Hepatocyte (in vitro differentiated cells): ENCODE results near the gene FAM156B.
"Not testable (repeated sequence)": the region's sequence is repeated elsewhere in the genome, so short reads cannot be mapped to it uniquely, and the experiment has no call there.

ENCODE experiments used
- CTCF ChIP-seq: fragments of 200-600 bp; sonication (generic); IDR thresholded peaks from 2 replicates; pipeline ENCODE4 v1.5.1; 2016; ENCODE audit warnings: antibody characterized with exemption, mild to moderate bottlenecking; ENCODE audit not compliant: poor library complexity
- EZH2 ChIP-seq: fragments of 200-600 bp; sonication (generic); IDR thresholded peaks from 2 replicates; pipeline ENCODE4 v1.6.1; 2016; ENCODE audit warnings: antibody characterized with exemption, mild to moderate bottlenecking, borderline replicate concordance
- EZH2phosphoT487 ChIP-seq: fragments of 200-600 bp; sonication (generic); IDR thresholded peaks from one replicate; pipeline ENCODE4 v1.6.1; 2018; ENCODE audit warnings: antibody characterized with exemption, mild to moderate bottlenecking, low read depth, moderate library complexity; ENCODE audit not compliant: unreplicated experiment, severe bottlenecking

DNA sequence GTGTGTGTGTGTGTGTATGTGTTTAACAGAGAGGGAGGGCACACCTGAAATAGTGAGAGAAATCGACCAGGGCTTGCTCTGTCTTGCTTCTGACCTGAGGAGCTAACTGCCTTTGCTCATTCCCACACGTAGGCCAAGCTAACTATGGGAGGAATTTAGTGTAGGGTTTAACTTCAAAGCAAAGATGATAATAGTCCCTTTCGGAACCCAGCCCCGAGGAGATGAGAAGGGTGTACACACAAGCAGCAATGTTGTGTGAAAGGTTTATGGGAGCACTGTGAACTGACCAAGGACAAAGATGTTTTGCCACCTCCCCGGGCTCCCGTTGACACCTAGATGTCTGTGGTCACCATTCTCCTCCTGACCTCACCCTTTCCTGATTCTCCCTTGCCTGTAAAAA is 20.7 kb upstream of the FAM156B start:
- not testable (repeated sequence) for TF ChIP-seq CTCF, EZH2phosphoT487, EZH2
